AG04449 (cell line): ENCODE measurements around the gene ERCC6L.
A peak's percentile ranks its signal among the peaks of the same experiment; 100 is the strongest.

Experiments used
- CTCF ChIA-PET: fragments of 350-600 bp; formaldehyde crosslinking; extraction: SDS; loops from one replicate; lab custom pipeline; 2021; ENCODE audit warnings: antibody characterized with exemption; lab: Yijun Ruan, JAX
- POLR2A ChIA-PET: fragments of 400-600, 350-600 bp; formaldehyde crosslinking; extraction: SDS; loops from one replicate; lab custom pipeline; 2020; ENCODE audit warnings: antibody characterized with exemption, inconsistent platforms; lab: Yijun Ruan, JAX
- DNase-seq: peaks from one replicate; pipeline ENCODE4 v3.0.0-alpha.2; 2010; ENCODE audit warnings: low read depth, low spot score
- H3K4me3 ChIP-seq: 2 replicates; pipeline ENCODE4 v1.5.1; 2011; ENCODE audit warnings: low read depth, mild to moderate bottlenecking, control low read depth, low read length
- TF ChIP-seq, protein P1 (sequence below): IDR thresholded peaks from one replicate; pipeline ENCODE4 v1.5.1; 2011; ENCODE audit warnings: mild to moderate bottlenecking, moderate library complexity, low read length, control low read depth, inconsistent platforms; ENCODE audit not compliant: insufficient read depth; ENCODE audit errors: missing control alignments

Gene ERCC6L

DNA sequence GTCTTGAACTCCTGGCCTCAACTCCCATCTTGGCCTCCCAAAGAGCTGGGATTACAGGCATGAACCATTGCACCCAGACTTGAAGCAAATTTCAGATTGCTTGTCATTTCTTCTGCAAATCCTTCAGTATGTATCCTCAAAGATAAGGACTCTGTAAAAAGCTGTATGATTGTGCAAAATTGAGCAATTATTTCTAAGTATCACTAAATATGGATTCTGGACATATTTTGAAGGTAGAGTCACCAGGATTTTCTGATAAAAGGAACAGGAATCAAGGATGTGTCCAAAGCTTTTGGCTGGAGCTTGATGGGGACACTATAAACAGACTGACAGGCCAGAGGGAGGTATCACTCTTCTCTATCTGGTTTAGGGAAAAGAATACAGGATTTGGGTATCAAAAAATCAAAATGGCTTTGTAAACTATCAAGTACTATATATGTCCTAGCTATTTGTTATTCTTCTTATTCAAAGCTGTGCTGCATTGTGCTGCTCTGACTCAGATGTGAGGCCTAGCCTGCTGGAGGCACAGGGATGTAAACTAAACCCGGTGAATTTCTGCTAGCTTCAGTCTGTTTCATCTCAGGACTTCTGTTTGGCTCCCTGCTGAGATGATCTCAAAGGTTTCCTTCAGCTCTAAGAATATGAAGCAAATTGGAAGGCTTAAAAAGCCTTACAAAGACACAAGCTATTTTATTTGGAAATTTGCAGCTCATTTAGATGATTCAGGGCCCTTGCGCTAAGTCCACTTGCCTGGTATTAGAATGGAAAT, 30.0 kb upstream of the ERCC6L start:
- ChIA-PET POLR2A (interaction anchor here (0.7 to 4.0 kb wide), 2 partner anchors 8 to 32 kb away, joined by 3 to 34 read pairs; partner anchors contain the start of gene RPS4X), CTCF (interaction anchor here (1.6 to 3.7 kb wide), 3 partner anchors 8 to 23 kb away, joined by 3 to 15 read pairs (median 9); partner anchors contain the start of gene RPS4X)
- DNase-seq = peak; percentile 37

DNA sequence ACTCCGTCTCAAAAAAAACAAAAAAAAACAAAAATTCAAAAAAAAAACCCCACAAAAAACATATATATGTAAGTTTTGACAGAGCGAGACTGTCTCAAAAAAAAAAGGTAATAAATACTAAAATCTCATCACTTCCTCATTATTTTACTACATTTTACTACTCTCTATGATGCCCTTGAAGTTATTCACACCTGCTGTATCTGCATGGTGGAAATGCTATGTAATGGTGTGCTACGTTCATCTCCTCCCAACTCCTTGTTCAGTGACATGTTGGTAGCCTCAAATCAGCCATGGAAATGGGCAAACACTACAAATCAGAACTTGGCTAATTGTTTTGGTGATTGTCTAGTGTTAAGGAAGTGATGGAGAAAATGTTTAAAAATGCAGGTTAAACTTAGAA, 26.4 kb upstream of the ERCC6L start:
- TF ChIP-seq, protein P1, sequence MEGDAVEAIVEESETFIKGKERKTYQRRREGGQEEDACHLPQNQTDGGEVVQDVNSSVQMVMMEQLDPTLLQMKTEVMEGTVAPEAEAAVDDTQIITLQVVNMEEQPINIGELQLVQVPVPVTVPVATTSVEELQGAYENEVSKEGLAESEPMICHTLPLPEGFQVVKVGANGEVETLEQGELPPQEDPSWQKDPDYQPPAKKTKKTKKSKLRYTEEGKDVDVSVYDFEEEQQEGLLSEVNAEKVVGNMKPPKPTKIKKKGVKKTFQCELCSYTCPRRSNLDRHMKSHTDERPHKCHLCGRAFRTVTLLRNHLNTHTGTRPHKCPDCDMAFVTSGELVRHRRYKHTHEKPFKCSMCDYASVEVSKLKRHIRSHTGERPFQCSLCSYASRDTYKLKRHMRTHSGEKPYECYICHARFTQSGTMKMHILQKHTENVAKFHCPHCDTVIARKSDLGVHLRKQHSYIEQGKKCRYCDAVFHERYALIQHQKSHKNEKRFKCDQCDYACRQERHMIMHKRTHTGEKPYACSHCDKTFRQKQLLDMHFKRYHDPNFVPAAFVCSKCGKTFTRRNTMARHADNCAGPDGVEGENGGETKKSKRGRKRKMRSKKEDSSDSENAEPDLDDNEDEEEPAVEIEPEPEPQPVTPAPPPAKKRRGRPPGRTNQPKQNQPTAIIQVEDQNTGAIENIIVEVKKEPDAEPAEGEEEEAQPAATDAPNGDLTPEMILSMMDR = no peak
- CTCF ChIA-PET = no interaction called here
- no peak for DNase-seq
- no peak overlapping the region for H3K4me3 ChIP-seq
- POLR2A ChIA-PET = interaction anchor here (4.0 kb wide), 1 partner anchor 11 kb away, joined by 34 read pairs; the partner anchor contains the start of gene RPS4X

More for the DNA sequence above, 30.0 kb upstream of the ERCC6L start:
- no peak overlapping the region for H3K4me3 ChIP-seq
- TF ChIP-seq, protein P1 = no peak

DNA sequence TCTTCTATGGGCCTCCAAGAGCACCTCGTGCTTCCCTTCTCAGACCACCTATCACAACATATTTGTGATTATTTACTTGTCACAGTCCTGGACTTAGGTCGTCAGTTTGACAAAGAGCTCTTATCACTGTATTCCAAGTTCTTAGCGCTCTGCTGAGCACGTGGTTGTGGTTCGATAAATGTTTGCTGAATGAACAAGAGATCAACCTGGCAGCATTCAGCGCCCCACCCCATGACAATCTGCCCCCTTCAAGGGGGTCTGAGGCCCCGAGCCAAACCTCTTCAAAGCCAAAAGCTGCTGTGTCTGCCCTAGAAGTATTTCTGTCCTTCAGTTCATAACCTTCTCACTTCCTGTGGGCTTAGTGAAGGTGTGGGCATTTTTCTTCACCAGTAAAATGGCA, 23.2 kb upstream of the ERCC6L start:
- DNase-seq = no peak
- H3K4me3 ChIP-seq = no peak overlapping the region
- POLR2A ChIA-PET = no interaction called here
- TF ChIP-seq, protein P1 = no peak
- CTCF ChIA-PET = interaction anchor here (1.9 kb wide), 1 partner anchor 15 kb away, joined by 8 read pairs; the partner anchor contains the start of gene RPS4X

DNA sequence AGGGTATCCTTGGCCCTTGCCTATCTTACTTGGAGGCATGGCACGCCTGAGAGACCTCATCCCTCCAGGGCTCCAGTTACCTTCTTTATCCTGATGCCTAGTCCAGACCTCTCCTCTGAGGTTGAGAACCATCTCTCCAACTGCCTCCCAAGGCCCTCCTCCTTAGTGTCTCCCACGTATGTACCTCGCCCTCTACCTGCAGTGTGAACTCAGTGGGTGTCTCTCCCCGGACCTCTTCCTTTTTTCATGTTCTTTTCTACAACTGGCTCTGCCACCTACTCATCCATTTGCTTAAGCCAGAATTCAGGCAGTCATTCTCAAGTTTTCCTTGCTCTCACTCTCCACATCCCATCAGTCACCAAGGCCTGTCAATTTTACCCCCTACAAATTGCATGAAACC, 21.6 kb upstream of the ERCC6L start:
- CTCF ChIA-PET = interaction anchor here (1.9 kb wide), 1 partner anchor 17 kb away, joined by 8 read pairs; the partner anchor contains the start of gene RPS4X
- POLR2A ChIA-PET = no interaction called here
- TF ChIP-seq, protein P1 = no peak
- DNase-seq = no peak
- H3K4me3 ChIP-seq = no peak overlapping the region

DNA sequence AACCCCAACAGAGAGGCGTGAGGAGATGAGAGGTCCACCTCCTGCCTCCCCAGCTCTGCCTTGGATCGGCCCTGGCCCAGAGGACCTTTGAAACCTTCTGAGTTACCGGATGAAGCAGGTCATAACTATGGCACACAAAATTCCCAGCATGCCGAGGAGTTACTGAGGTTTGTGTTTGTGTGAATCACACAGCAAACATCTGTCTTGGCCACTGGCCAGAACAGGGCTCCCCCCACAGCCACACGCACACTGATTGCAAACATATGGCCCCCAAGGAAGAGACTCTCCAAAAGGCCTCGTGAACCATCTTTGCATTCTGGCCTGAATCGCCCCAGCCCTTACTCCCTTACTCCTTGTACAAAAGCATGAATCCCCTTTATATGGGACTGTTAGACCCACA, 19.3 kb upstream of the ERCC6L start:
- no peak overlapping the region for H3K4me3 ChIP-seq
- ChIA-PET POLR2A (no interaction called here), CTCF (interaction anchor here (1.0 to 1.2 kb wide), 2 partner anchors 11 to 14 kb away, joined by 3 read pairs; no protein-coding TSS in a partner anchor)
- no peak for DNase-seq
- TF ChIP-seq, protein P1 = no peak

DNA sequence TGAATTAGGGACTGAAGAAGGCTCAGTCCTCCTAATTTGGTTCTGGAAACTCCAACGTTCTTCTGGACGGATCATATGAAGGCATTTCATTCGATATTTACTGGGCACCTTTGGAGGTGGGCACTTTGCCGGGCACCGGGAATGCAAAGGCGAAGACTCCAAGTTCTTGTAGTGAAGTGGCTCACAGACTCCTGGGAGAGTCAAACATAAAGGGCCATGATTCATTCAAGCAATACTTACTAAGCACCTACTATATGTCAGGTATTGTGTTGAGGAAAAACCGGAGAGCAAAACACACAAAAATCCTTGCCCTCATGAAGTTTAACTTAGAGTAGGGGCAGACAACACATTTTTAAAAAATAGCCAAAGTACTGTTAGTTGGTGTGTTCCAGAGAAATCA, 17.0 kb upstream of the ERCC6L start:
- CTCF ChIA-PET = interaction anchor here (2.2 kb wide), 1 partner anchor 11 kb away, joined by 11 read pairs; no protein-coding TSS in a partner anchor
- H3K4me3 ChIP-seq = no peak overlapping the region
- POLR2A ChIA-PET = no interaction called here
- DNase-seq = no peak
- TF ChIP-seq, protein P1 = no peak
